H4 (cell line): ENCODE results near the gene FAM83F. TPM values are rescaled to one million over a fixed set of nuclear protein-coding genes. Genes with fewer than 3 reads are reported as not detected.

Experiments
- DNase-seq: peaks from one replicate; pipeline ENCODE4 v3.0.0-alpha.2; 2015; ENCODE audit warnings: low spot score
- total RNA-seq: library from RNA; depleted of rRNA; stranded (reverse); fragments of >200 nt; shearing (Covaris generic); gene quantifications from 2 replicates; pipeline ENCODE4 v1.2.3, GENCODE V29; 2014; rRNA removed

FAM83F gene
- total RNA-seq, 1 experiment from 2014 or later: not detected

- no peak for DNase-seq
Measured at GRCh38 chr22:40058265-40058664, 63.5 kb downstream of the FAM83F start.

GRCh38 chr22:40065981-40066380 lies 71.2 kb downstream of the FAM83F start:
- no peak for DNase-seq

- no peak for DNase-seq
Measured at GRCh38 chr22:40067639-40068038, 72.9 kb downstream of the FAM83F start.

GRCh38 chr22:40070701-40071100 lies 75.9 kb downstream of the FAM83F start:
- DNase-seq: peak; percentile 10

- no peak for DNase-seq
Measured at GRCh38 chr22:40071720-40072119, 77.0 kb downstream of the FAM83F start.

GRCh38 chr22:40076702-40077645 lies 82.2 kb downstream of the FAM83F start:
- DNase-seq: no peak

- no peak for DNase-seq
Measured at GRCh38 chr22:40077646-40078016, 82.9 kb downstream of the FAM83F start.

- DNase-seq: no peak
Measured at GRCh38 chr22:40081662-40082061, 86.9 kb downstream of the FAM83F start.

- DNase-seq: no peak
Measured at GRCh38 chr22:40082184-40082583, 87.4 kb downstream of the FAM83F start.

GRCh38 chr22:40083794-40084193 lies 89.0 kb downstream of the FAM83F start:
- DNase-seq: no peak

GRCh38 chr22:40084246-40084645 lies 89.5 kb downstream of the FAM83F start:
- no peak for DNase-seq

- DNase-seq: no peak
Measured at GRCh38 chr22:40088818-40089217, 94.1 kb downstream of the FAM83F start.

Other genes with a start within 250 kb of the FAM83F start
- gene ENTHD1, start 101.2 kb upstream of the FAM83F start, total RNA-seq: not detected in 2 replicates
- not detected in 2 replicates for gene GRAP2, start 93.9 kb upstream of the FAM83F start, total RNA-seq
- not detected in 2 replicates for gene TMA7B, start 34.6 kb upstream of the FAM83F start, total RNA-seq
- 14.8 and 26.4 TPM in 2 replicates for gene TNRC6B, start 183.0 kb downstream of the FAM83F start, total RNA-seq